ENCODE data around the gene PLA2G4B.

The PLA2G4B gene

GRCh38 chr15:41810651-41811431, 27.8 kb upstream of the PLA2G4B start:
- TF ChIP-seq CTCF (IDR thresholded peaks at IDR 0.05; ENCODE audit: insufficient read depth, low read length, poor library complexity, severe bottlenecking), result peak; percentile 2
- Histone ChIP-seq H3K27me3 (replicated peaks; ENCODE audit: control insufficient read depth, insufficient read depth, low read length) (no peaks in the 10 kb centered on the region), H3K36me3 (ENCODE audit: control insufficient read depth, insufficient read depth, low read length) (peaks cover 5% of the 10 kb centered on the region), H3K4me3 (replicated peaks; ENCODE audit: low read depth, low read length) (no peak overlapping the region)
- no peak for DNase-seq (ENCODE audit: extremely low read depth, insufficient read length)

GRCh38 chr15:41811432-41812195, 27.0 kb upstream of the PLA2G4B start:
- no peaks in the 10 kb centered on the region for H3K27me3 ChIP-seq (replicated peaks; ENCODE audit: control insufficient read depth, insufficient read depth, low read length)
- H3K36me3 ChIP-seq (ENCODE audit: control insufficient read depth, insufficient read depth, low read length), result peaks cover 8% of the 10 kb centered on the region
- no peak overlapping the region for H3K4me3 ChIP-seq (replicated peaks; ENCODE audit: low read depth, low read length)
- peak; percentile 90 for TF ChIP-seq CTCF (IDR thresholded peaks at IDR 0.05; ENCODE audit: insufficient read depth, low read length, poor library complexity, severe bottlenecking)
- DNase-seq (ENCODE audit: extremely low read depth, insufficient read length), result peak; percentile 46

- no peak overlapping the region for H3K4me3 ChIP-seq (replicated peaks; ENCODE audit: low read depth, low read length)
- H3K36me3 ChIP-seq (ENCODE audit: control insufficient read depth, insufficient read depth, low read length), result peaks cover 16% of the 10 kb centered on the region
- no peak for DNase-seq (ENCODE audit: extremely low read depth, insufficient read length)
- TF ChIP-seq CTCF (IDR thresholded peaks at IDR 0.05; ENCODE audit: insufficient read depth, low read length, poor library complexity, severe bottlenecking), result no peak
- H3K27me3 ChIP-seq (replicated peaks; ENCODE audit: control insufficient read depth, insufficient read depth, low read length), result no peaks in the 10 kb centered on the region
Observed at GRCh38 chr15:41812820-41813375, 25.7 kb upstream of the PLA2G4B start.

GRCh38 chr15:41813426-41813825, 25.2 kb upstream of the PLA2G4B start:
- no peak for DNase-seq (ENCODE audit: extremely low read depth, insufficient read length)
- H3K36me3 ChIP-seq (ENCODE audit: control insufficient read depth, insufficient read depth, low read length), result peaks cover 17% of the 10 kb centered on the region
- TF ChIP-seq CTCF (IDR thresholded peaks at IDR 0.05; ENCODE audit: insufficient read depth, low read length, poor library complexity, severe bottlenecking), result no peak

GRCh38 chr15:41814534-41814933, 24.1 kb upstream of the PLA2G4B start:
- DNase-seq (ENCODE audit: extremely low read depth, insufficient read length), result no peak
- no peak for TF ChIP-seq CTCF (IDR thresholded peaks at IDR 0.05; ENCODE audit: insufficient read depth, low read length, poor library complexity, severe bottlenecking)
- Histone ChIP-seq H3K36me3 (ENCODE audit: control insufficient read depth, insufficient read depth, low read length) (peaks cover 26% of the 10 kb centered on the region), H3K4me3 (replicated peaks; ENCODE audit: low read depth, low read length) (no peak overlapping the region), H3K27me3 (replicated peaks; ENCODE audit: control insufficient read depth, insufficient read depth, low read length) (no peaks in the 10 kb centered on the region)

More at GRCh38 chr15:41813426-41813825, 25.2 kb upstream of the PLA2G4B start:
- H3K4me3 ChIP-seq (replicated peaks; ENCODE audit: low read depth, low read length), result no peak overlapping the region
- H3K27me3 ChIP-seq (replicated peaks; ENCODE audit: control insufficient read depth, insufficient read depth, low read length), result no peaks in the 10 kb centered on the region
